Activated CD4-positive, alpha-beta memory T cell treated with anti-CD3 and anti-CD28 coated beads for 36 hours (primary cell): Measurements from ENCODE around the gene RASA3. TPM values are rescaled to one million over a fixed set of nuclear protein-coding genes. Genes with fewer than 3 reads are reported as not detected.

Experiments
- CTCF ChIA-PET: fragments of 350-600 bp; sonication (Branson Sonifier 250); formaldehyde crosslinking; loops from one replicate; lab custom pipeline; 2021; ENCODE audit warnings: antibody characterized with exemption, inconsistent platforms; lab: Charles Lee
- POLR2A ChIA-PET: fragments of 350-600 bp; sonication (Branson Sonifier 250); formaldehyde crosslinking; loops from one replicate; lab custom pipeline; 2021; ENCODE audit warnings: antibody characterized with exemption; lab: Charles Lee
- DNase-seq: peaks from one replicate; pipeline ENCODE4 v3.0.0-alpha.2; 2020
- H3K27ac Mint-ChIP-seq: one replicate; pipeline ENCODE4 v1.8.0; 2021; ENCODE audit warnings: mixed read lengths
- H3K27me3 Mint-ChIP-seq: one replicate; pipeline ENCODE4 v1.8.0; 2021; ENCODE audit warnings: mixed read lengths
- H3K36me3 Mint-ChIP-seq: one replicate; pipeline ENCODE4 v1.8.0; 2021; ENCODE audit warnings: mixed read lengths
- H3K4me1 Mint-ChIP-seq: one replicate; pipeline ENCODE4 v1.8.0; 2021; ENCODE audit warnings: low read depth, mixed read lengths
- H3K4me3 Mint-ChIP-seq: one replicate; pipeline ENCODE4 v1.8.0; 2021; ENCODE audit warnings: mild to moderate bottlenecking, mixed read lengths
- H3K9me3 Mint-ChIP-seq: one replicate; pipeline ENCODE4 v1.8.0; 2021; ENCODE audit warnings: mixed read lengths
- intact Hi-C: fragments of 100-400 bp; cut with micrococcal nuclease; formaldehyde crosslinking; loops from one replicate; pipeline ENCODE4 v1.15.1; 2023
- total RNA-seq, 2 experiments: library from RNA; stranded (reverse); gene quantifications; one replicate each; pipeline ENCODE4 v1.2.3, GENCODE V29; 2021

The RASA3 gene
- total RNA-seq, 2 experiments from 2014 or later, result 45.9 to 49.3 TPM

GRCh38 chr13:114039471-114040141 is 92.8 kb downstream of the RASA3 start:
- Mint-ChIP-seq H3K36me3 (peaks cover 27% of the 10 kb centered on the region), H3K27ac (no peak overlapping the region), H3K4me1 (peaks cover 25% of the 10 kb centered on the region), H3K4me3 (no peak overlapping the region), H3K27me3 (no peaks in the 10 kb centered on the region), H3K9me3 (peaks cover 2% of the 10 kb centered on the region)
- no peak for DNase-seq
- intact Hi-C loops, result no loop called here
- CTCF ChIA-PET, result no interaction called here
- POLR2A ChIA-PET, result no interaction called here

DNA sequence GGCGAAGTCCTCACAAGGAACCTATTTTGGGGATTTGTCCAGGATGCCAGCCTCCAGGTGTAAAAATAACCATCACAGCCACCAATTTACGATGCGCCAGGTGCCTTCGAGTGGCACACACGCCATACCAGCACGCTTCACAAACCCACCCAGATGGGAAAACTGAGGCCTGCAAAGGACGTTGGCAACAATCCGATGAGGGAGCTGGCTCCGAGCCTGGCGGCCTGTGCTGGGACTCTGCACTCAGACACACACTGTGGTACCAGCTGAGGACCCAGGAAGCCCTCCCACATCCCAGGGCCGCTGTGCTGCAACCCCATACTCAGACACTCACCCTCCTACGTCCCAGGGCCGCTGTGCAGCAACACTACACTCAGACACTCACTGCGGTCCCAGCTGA is 93.5 kb downstream of the RASA3 start:
- ChIA-PET POLR2A (no interaction called here), CTCF (no interaction called here)
- intact Hi-C loops, result no loop called here
- no peak for DNase-seq
- Mint-ChIP-seq H3K36me3 (peaks cover 27% of the 10 kb centered on the region), H3K4me3 (no peak overlapping the region), H3K4me1 (peaks cover 23% of the 10 kb centered on the region), H3K9me3 (no peaks in the 10 kb centered on the region), H3K27me3 (no peaks in the 10 kb centered on the region), H3K27ac (peak overlapping the region; percentile 49)

DNA sequence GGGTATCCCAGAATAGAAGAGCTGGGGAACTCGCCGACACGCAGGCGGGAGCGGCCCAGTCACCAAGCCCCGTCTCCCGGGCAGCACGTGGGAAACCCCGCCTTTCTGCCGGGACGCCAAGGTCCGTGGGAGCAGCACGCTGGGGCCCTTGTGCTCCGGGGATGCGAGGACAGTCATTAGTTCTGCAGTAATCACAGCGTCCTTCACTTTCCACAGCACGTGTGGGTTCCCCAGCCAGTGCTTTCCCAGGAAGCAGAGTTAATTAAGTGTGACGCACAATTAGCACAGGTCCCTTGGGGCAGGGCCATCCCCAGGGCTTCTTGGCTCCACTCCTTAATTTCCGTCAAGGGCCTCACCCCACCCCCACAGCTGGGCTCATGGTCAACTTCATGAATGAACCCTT is 94.2 kb downstream of the RASA3 start:
- Mint-ChIP-seq H3K4me3 (no peak overlapping the region), H3K27ac (no peak overlapping the region), H3K36me3 (peaks cover 24% of the 10 kb centered on the region), H3K27me3 (no peaks in the 10 kb centered on the region), H3K9me3 (no peaks in the 10 kb centered on the region), H3K4me1 (peaks cover 20% of the 10 kb centered on the region)
- no peak for DNase-seq
- CTCF ChIA-PET, result no interaction called here
- intact Hi-C loops, result no loop called here
- POLR2A ChIA-PET, result no interaction called here

DNA sequence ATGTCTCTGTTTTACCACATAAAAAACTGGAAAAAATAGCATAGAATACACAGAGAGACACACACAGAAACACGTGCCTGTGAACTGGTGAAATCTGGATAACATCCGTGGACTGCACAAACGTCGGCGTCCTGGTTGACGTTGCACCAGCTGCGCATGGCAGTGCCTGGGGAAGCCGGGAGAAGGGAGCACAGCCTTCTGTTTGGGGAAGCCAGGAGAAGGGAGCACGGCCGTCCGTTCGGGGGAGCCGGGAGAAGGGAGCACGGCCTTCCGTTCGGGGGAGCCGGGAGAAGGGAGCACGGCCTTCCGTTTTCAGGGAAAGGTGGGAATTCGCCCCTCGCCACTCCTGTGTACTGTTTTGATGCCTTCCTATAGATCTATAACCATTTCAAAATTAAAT is 94.7 kb downstream of the RASA3 start:
- no peaks in the 10 kb centered on the region for H3K27me3 Mint-ChIP-seq
- ChIA-PET CTCF (no interaction called here), POLR2A (no interaction called here)
- peaks cover 19% of the 10 kb centered on the region for H3K36me3 Mint-ChIP-seq
- no peak overlapping the region for H3K27ac Mint-ChIP-seq
- peaks cover 17% of the 10 kb centered on the region for H3K4me1 Mint-ChIP-seq
- no peak for DNase-seq
- intact Hi-C loops, result no loop called here
- no peaks in the 10 kb centered on the region for H3K9me3 Mint-ChIP-seq
- H3K4me3 Mint-ChIP-seq, result no peak overlapping the region

DNA sequence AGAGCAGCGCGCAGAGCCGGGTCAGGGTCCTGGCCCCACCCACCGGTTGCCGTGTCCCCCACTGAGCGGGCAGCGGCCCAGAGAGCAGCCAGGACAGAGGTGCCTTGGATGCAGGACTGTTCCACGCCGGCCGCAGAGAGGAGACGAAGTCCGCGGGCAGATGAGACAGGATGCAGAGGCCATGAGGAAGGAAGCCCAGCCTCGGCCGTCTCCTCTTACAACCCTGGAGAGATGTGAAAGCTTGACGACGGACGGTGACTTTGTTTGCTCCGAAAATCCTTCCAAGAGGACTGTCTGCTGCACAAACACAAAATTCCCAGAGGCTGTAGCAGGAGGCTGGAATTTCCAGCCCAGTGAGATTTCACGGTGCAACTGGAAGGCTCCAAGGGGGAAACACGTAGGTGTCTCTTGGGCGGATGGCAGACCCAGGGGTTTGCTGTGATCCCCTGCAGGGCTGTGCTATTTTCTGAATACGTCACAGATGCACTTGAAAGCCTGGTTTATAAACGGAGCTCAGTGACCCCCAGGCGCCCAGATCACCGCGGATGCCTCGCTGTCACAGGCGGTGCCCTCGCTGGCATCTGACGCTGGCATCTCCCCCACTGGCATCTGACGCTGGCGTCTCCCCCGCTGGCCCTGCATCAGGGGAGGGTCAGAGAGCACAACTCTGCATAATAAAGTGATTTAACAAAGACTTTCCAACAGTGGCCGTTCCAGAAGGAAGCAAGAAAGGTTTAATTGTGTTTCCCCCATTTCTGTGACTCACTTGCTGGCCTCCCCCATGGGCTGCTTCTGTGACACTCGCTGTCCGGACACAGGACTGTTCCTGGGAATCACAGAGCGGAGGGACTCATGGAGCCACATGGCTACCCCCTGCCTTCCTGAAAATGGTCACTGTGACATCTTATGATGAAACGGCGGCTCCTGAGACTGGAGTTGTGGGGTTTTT is 96.6 kb downstream of the RASA3 start:
- intact Hi-C loops, result no loop called here
- Mint-ChIP-seq H3K27me3 (no peaks in the 10 kb centered on the region), H3K4me1 (peaks cover 13% of the 10 kb centered on the region), H3K9me3 (peaks cover 5% of the 10 kb centered on the region), H3K36me3 (peaks cover 19% of the 10 kb centered on the region), H3K27ac (no peak overlapping the region), H3K4me3 (no peak overlapping the region)
- CTCF ChIA-PET, result no interaction called here
- no peak for DNase-seq
- POLR2A ChIA-PET, result no interaction called here

- Mint-ChIP-seq H3K4me3 (no peak overlapping the region), H3K27me3 (no peaks in the 10 kb centered on the region), H3K4me1 (peaks cover 13% of the 10 kb centered on the region), H3K36me3 (peaks cover 17% of the 10 kb centered on the region), H3K9me3 (peaks cover 5% of the 10 kb centered on the region), H3K27ac (no peak overlapping the region)
- DNase-seq, result no peak
- intact Hi-C loops, result no loop called here
- POLR2A ChIA-PET, result no interaction called here
- CTCF ChIA-PET, result interaction anchor here (1.2 kb wide), 1 partner anchor 75 kb away, joined by 3 read pairs; no protein-coding TSS in a partner anchor
These were observed 97.2 kb downstream of the RASA3 start for GRCh38 chr13:114035186-114035582.

DNA sequence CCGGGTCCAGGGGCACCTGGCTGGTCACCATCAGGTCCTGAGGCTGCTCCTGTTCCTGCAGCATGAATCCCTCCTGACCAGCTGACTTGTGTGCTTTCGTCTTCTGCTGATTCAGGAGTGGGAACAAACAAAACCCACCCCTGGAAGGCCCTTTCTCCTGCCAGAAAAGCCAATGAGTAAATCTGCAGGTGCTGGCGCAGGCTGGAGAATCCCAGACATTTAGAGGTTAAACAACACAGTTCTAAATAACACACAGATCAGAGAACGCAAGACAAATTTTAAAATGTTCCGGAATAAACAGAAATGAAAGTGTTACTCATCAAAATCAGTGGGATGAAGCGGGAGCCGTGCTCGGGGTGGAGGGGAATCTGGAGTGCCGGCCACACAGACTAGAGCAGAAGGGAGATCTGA is 97.9 kb downstream of the RASA3 start:
- peaks cover 11% of the 10 kb centered on the region for H3K4me1 Mint-ChIP-seq
- no peaks in the 10 kb centered on the region for H3K27me3 Mint-ChIP-seq
- intact Hi-C loops, result no loop called here
- H3K27ac Mint-ChIP-seq, result no peak overlapping the region
- ChIA-PET CTCF (interaction anchor here (1.2 kb wide), 1 partner anchor 76 kb away, joined by 3 read pairs; no protein-coding TSS in a partner anchor), POLR2A (no interaction called here)
- no peak for DNase-seq
- peaks cover 17% of the 10 kb centered on the region for H3K36me3 Mint-ChIP-seq
- H3K9me3 Mint-ChIP-seq, result peaks cover 5% of the 10 kb centered on the region
- H3K4me3 Mint-ChIP-seq, result no peak overlapping the region

GRCh38 chr13:114033541-114034315 is 98.7 kb downstream of the RASA3 start:
- peaks cover 17% of the 10 kb centered on the region for H3K36me3 Mint-ChIP-seq
- CTCF ChIA-PET, result interaction anchor here (1.2 kb wide), 1 partner anchor 76 kb away, joined by 3 read pairs; no protein-coding TSS in a partner anchor

GRCh38 chr13:114032126-114032799 is 100.2 kb downstream of the RASA3 start:
- no peak overlapping the region for H3K27ac Mint-ChIP-seq

More at GRCh38 chr13:114033541-114034315, 98.7 kb downstream of the RASA3 start:
- POLR2A ChIA-PET, result no interaction called here
- Mint-ChIP-seq H3K9me3 (peaks cover 5% of the 10 kb centered on the region), H3K27me3 (no peaks in the 10 kb centered on the region), H3K4me1 (peaks cover 11% of the 10 kb centered on the region), H3K4me3 (no peak overlapping the region), H3K27ac (no peak overlapping the region)
- no peak for DNase-seq
- intact Hi-C loops, result no loop called here

GRCh38 chr13:114031631-114032030 is 100.8 kb downstream of the RASA3 start:
- no peak overlapping the region for H3K4me3 Mint-ChIP-seq
- ChIA-PET CTCF (no interaction called here), POLR2A (no interaction called here)
- H3K27me3 Mint-ChIP-seq, result no peaks in the 10 kb centered on the region
- H3K4me1 Mint-ChIP-seq, result peaks cover 5% of the 10 kb centered on the region
- intact Hi-C loops, result no loop called here
- peaks cover 16% of the 10 kb centered on the region for H3K36me3 Mint-ChIP-seq
- DNase-seq, result no peak
- H3K9me3 Mint-ChIP-seq, result peaks cover 5% of the 10 kb centered on the region
- H3K27ac Mint-ChIP-seq, result peak overlapping the region; percentile 11

More at GRCh38 chr13:114032126-114032799, 100.2 kb downstream of the RASA3 start:
- Mint-ChIP-seq H3K4me1 (peaks cover 8% of the 10 kb centered on the region), H3K4me3 (no peak overlapping the region), H3K36me3 (peaks cover 17% of the 10 kb centered on the region), H3K9me3 (peaks cover 5% of the 10 kb centered on the region), H3K27me3 (no peaks in the 10 kb centered on the region)
- ChIA-PET CTCF (no interaction called here), POLR2A (no interaction called here)
- intact Hi-C loops, result no loop called here
- no peak for DNase-seq

DNA sequence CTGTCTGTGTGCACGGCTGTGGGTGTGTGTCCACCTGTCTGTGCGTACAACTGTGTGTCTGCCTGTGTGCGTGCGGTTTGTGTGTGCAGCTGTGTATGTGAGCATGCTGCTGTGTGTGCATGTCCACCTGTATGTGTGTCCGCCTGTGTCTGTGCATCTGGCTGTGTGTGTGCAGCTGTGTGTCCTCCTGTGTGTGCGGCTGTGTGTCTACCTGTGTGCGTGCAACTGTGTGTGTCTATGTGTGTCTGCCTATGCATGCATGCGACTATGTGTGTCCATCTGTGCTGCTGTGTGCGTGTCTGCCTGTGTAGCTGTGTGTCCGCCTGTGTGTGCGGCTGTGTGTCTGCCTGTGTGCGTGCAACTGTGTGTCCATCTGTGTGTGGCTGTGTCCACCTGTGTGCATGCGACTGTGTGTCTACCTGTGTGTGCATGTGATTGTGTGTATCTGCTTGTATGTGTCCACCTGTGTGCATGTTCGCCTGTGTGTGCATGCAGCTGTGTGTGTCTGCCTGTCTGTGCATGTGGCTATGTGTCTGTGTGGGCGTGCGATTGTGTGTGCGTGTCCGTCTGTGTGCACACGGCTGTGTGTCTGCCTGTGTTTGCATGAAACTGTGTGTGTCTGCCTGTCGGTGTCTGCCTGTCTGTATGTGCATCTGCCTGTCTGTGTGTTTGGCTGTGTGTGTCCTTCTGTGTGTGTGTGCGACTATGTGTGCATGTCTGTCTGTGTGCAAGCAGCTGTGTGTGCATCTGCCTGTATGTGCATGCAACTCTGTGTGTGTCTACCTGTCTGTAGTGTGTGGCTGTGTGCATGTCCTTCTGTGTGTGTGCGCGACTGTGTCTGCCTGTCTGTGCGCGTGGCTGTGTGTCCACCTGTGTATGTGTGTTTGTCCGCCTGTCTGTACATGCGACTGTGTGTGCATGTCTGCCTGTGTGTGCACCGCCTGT is 101.5 kb downstream of the RASA3 start:
- Mint-ChIP-seq H3K36me3 (peaks cover 17% of the 10 kb centered on the region), H3K27me3 (no peaks in the 10 kb centered on the region), H3K4me1 (peaks cover 5% of the 10 kb centered on the region), H3K4me3 (no peak overlapping the region), H3K27ac (peak overlapping the region; percentile 11), H3K9me3 (peaks cover 5% of the 10 kb centered on the region)
- ChIA-PET CTCF (no interaction called here), POLR2A (no interaction called here)
- DNase-seq, result no peak
- intact Hi-C loops, result no loop called here
